BJ (cell line): ENCODE measurements around the gene NAPA. TPM values are rescaled to one million over a fixed set of nuclear protein-coding genes. Genes with fewer than 3 reads are reported as not detected.

Experiments used
- CTCF ChIA-PET: fragments of 350-600 bp; formaldehyde crosslinking; extraction: SDS; loops from one replicate; lab custom pipeline; 2021; ENCODE audit warnings: antibody characterized with exemption, inconsistent platforms; lab: Yijun Ruan, JAX
- POLR2A ChIA-PET: fragments of 300-600 bp; sonication (Branson Sonifier 250); formaldehyde crosslinking; extraction: SDS; loops from one replicate; lab custom pipeline; 2021; ENCODE audit warnings: antibody characterized with exemption; lab: Charles Lee
- DNase-seq: peaks from one replicate; pipeline ENCODE4 v3.0.0-alpha.2; 2011; ENCODE audit warnings: low read depth
- H3K27me3 ChIP-seq: 2 replicates; pipeline ENCODE4 v1.6.0; 2011; ENCODE audit warnings: low read length; ENCODE audit not compliant: control insufficient read depth, insufficient read depth
- H3K36me3 ChIP-seq: 2 replicates; pipeline ENCODE4 v1.5.1; 2011; ENCODE audit warnings: low read length; ENCODE audit not compliant: control insufficient read depth, insufficient read depth
- H3K4me3 ChIP-seq: 2 replicates; pipeline ENCODE4 v1.5.1; 2011; ENCODE audit warnings: low read depth, mild to moderate bottlenecking, control low read depth, low read length
- CTCF ChIP-seq: IDR thresholded peaks from 2 replicates; pipeline ENCODE4 v1.5.1; 2011; ENCODE audit warnings: low read depth, mild to moderate bottlenecking, control low read depth, inconsistent platforms, low read length, moderate library complexity; ENCODE audit not compliant: insufficient read depth
- polyA plus RNA-seq: library from polyadenylated mRNA; depleted of rRNA; stranded (reverse); fragments of >200 nt; gene quantifications from 2 replicates; pipeline ENCODE4 v1.2.3, GENCODE V29; 2011

Gene NAPA
- polyA plus RNA-seq, 1 experiment: 203 TPM

GRCh38 chr19:47475465-47475864, 39.4 kb downstream of the NAPA start:
- no peak for DNase-seq
- TF ChIP-seq CTCF: no peak
- Histone ChIP-seq H3K27me3 (peaks cover 9% of the 10 kb centered on the region), H3K4me3 (no peak overlapping the region), H3K36me3 (no peaks in the 10 kb centered on the region)
- POLR2A ChIA-PET: no interaction called here
- CTCF ChIA-PET: interaction anchor here (1.3 to 2.7 kb wide), 2 partner anchors 8 to 40 kb away, joined by 3 to 19 read pairs; partner anchors contain the start of genes KPTN and NAPA

- H3K4me3 ChIP-seq: no peak overlapping the region
- ChIA-PET POLR2A (no interaction called here), CTCF (no interaction called here)
- peaks cover 25% of the 10 kb centered on the region for H3K27me3 ChIP-seq
- H3K36me3 ChIP-seq: no peaks in the 10 kb centered on the region
- TF ChIP-seq CTCF: no peak
- DNase-seq: no peak
Observed at GRCh38 chr19:47473336-47473735, 41.5 kb downstream of the NAPA start.

- no peak for TF ChIP-seq CTCF
- Histone ChIP-seq H3K4me3 (no peak within 1 kb of the TSS), H3K27me3 (peaks cover 25% of the 10 kb centered on the region), H3K36me3 (no peaks in the 10 kb centered on the region)
- POLR2A ChIA-PET: no interaction called here
- CTCF ChIA-PET: interaction anchor here (0.6 to 1.5 kb wide), 3 partner anchors 12 to 285 kb away, joined by 3 to 9 read pairs (median 5); partner anchors contain the start of gene KPTN
- no peak for DNase-seq
Observed at GRCh38 chr19:47471733-47472457, 43.0 kb downstream of the NAPA start, which contains the start of gene SLC8A2. Gene SLC8A2, minus strand, starts transcription at chr19:47471893. Its CDS starts 5,490 bp downstream, at chr19:47466403.

- H3K4me3 ChIP-seq: no peak overlapping the region
Observed at GRCh38 chr19:47471381-47471732, 43.5 kb downstream of the NAPA start.

More at GRCh38 chr19:47471381-47471732, 43.5 kb downstream of the NAPA start:
- ChIA-PET POLR2A (no interaction called here), CTCF (no interaction called here)
- TF ChIP-seq CTCF: no peak
- peaks cover 25% of the 10 kb centered on the region for H3K27me3 ChIP-seq
- H3K36me3 ChIP-seq: no peaks in the 10 kb centered on the region
- no peak for DNase-seq
